HepG2 (cell line): ENCODE results near the gene EIF4E1B. TPM values are rescaled to one million over a fixed set of nuclear protein-coding genes. Genes with fewer than 3 reads are reported as not detected.

ENCODE experiments used
- ATAC-seq: fragments of 200-7000 bp; cut with Tn5 transposase; 3 replicates; pipeline ENCODE4 v1.9.1; 2020; ENCODE audit warnings: mild to moderate bottlenecking, moderate library complexity
- BruUV-seq: library from RNA; stranded (reverse); fragments of 400-500 nt; replicated peaks from 2 replicates; lab custom pipeline; 2021; lab: Mats Ljungman, UMichigan
- CTCF ChIA-PET: fragments of 300-600 bp; formaldehyde crosslinking; extraction: SDS; loops from one replicate; lab custom pipeline; 2021; ENCODE audit warnings: low total read pairs, inconsistent platforms, low intra/inter-chr PET ratio; lab: Yijun Ruan, JAX
- POLR2A ChIA-PET: fragments of 350-600 bp; sonication (Branson Sonifier 250); formaldehyde crosslinking; loops from one replicate; lab custom pipeline; 2020; ENCODE audit warnings: antibody characterized with exemption, inconsistent platforms; lab: Yijun Ruan, JAX
- DNase-seq: peaks from one replicate; pipeline ENCODE4 v3.0.0-alpha.2; 2015; ENCODE audit warnings: low spot score
- FAIRE-seq: peaks from 3 replicates; lab custom pipeline; 2011; peaks lifted over from hg19 to GRCh38; lab: Jason Lieb, UNC
- H2AFZ ChIP-seq: one replicate; pipeline ENCODE4 v1.6.1; 2011; ENCODE audit warnings: low read length, inconsistent platforms
- H3K27ac ChIP-seq: fragments of 300-600 bp; 3 replicates; pipeline ENCODE4 v1.8.0; 2011; ENCODE audit warnings: mixed run types, mild to moderate bottlenecking, mixed read lengths, low read length, inconsistent platforms; ENCODE audit not compliant: insufficient read depth; ENCODE audit errors: extremely low read length
- H3K27me3 ChIP-seq, 2 experiments: fragments of 200-600 bp in 1 of 2; 2 replicates in 1 of 2; 3 replicates in 1 of 2; pipeline versions ENCODE4 v1.6.0 to v1.8.0; 2011; ENCODE audit warnings: low read length in 2 of 2, mild to moderate bottlenecking in 2 of 2, moderate library complexity in 2 of 2, inconsistent platforms in 1 of 2; ENCODE audit not compliant: insufficient read depth in 2 of 2, control insufficient read depth in 1 of 2
- H3K36me3 ChIP-seq, 2 experiments: fragments of 200-600 bp in 1 of 2; replicated peaks in 1 of 2; 2 replicates in 1 of 2; 3 replicates in 1 of 2; pipeline versions ENCODE4 v1.5.1 to v1.8.0; 2011; ENCODE audit warnings: low read length in 2 of 2, inconsistent platforms in 1 of 2; ENCODE audit not compliant: insufficient read depth in 2 of 2, control insufficient read depth in 1 of 2
- H3K4me1 ChIP-seq: 2 replicates; pipeline ENCODE4 v1.5.1; 2012; ENCODE audit warnings: low read length, inconsistent platforms; ENCODE audit not compliant: insufficient read depth
- H3K4me2 ChIP-seq: 2 replicates; pipeline ENCODE4 v1.6.0; 2011; ENCODE audit warnings: low read depth, low read length, inconsistent platforms
- H3K4me3 ChIP-seq, 3 experiments: fragments of 200-600 bp in 1 of 3; sonication (generic), shearing (Covaris generic) in 1 of 3; replicated peaks in 1 of 3; 2 replicates each; pipeline ENCODE4 v1.5.1; 2011 to 2016; ENCODE audit warnings: low read length in 3 of 3, inconsistent platforms in 2 of 3, low read depth in 2 of 3, mild to moderate bottlenecking in 2 of 3, control low read depth in 1 of 3, mixed read lengths in 1 of 3; ENCODE audit not compliant: insufficient read depth in 1 of 3
- H3K79me2 ChIP-seq: one replicate; pipeline ENCODE4 v1.6.1; 2011; ENCODE audit warnings: low read length, inconsistent platforms; ENCODE audit not compliant: insufficient read depth
- H3K9ac ChIP-seq: 2 replicates; pipeline ENCODE4 v1.6.0; 2011; ENCODE audit warnings: mild to moderate bottlenecking, low read depth, low read length, inconsistent platforms; ENCODE audit not compliant: insufficient read depth
- H3K9me3 ChIP-seq: 2 replicates; pipeline ENCODE4 v1.5.1; 2012; ENCODE audit warnings: mild to moderate bottlenecking, low read length
- H4K20me1 ChIP-seq: 2 replicates; pipeline ENCODE4 v1.6.0; 2011; ENCODE audit warnings: inconsistent platforms, mild to moderate bottlenecking, low read length, moderate library complexity; ENCODE audit not compliant: insufficient read depth
- CREB1 ChIP-seq, 2 experiments: fragments of 450-650 bp in 1 of 2; IDR thresholded peaks; 2 replicates each; pipeline ENCODE4 v1.6.1; 2016 to 2017; ENCODE audit warnings: control low read depth in 1 of 2, mild to moderate bottlenecking in 1 of 2, missing compliant biosample characterization in 1 of 2, missing genetic modification characterization in 1 of 2
- FOXO4 ChIP-seq: sonication (generic); formaldehyde crosslinking; conservative IDR thresholded peaks from 2 replicates; pipeline ENCODE4 v1.8.1; 2023; ENCODE audit warnings: missing genetic modification reagents
- NFE2 ChIP-seq: sonication (generic); formaldehyde crosslinking; IDR thresholded peaks from 2 replicates; pipeline ENCODE4 v1.4.0; 2020; ENCODE audit warnings: missing genetic modification reagents
- PHF20 ChIP-seq: sonication (generic); formaldehyde crosslinking; IDR thresholded peaks from 2 replicates; pipeline ENCODE4 v1.5.0; 2020; ENCODE audit warnings: mild to moderate bottlenecking, missing genetic modification reagents
- SRSF4 ChIP-seq: fragments of 200-400 bp; formaldehyde crosslinking; IDR thresholded peaks from one replicate; pipeline ENCODE4 v1.6.1; 2018; ENCODE audit warnings: mild to moderate bottlenecking, low read depth, low read length, moderate library complexity; ENCODE audit not compliant: poor library complexity, severe bottlenecking
- ZFP37 ChIP-seq: sonication (generic); formaldehyde crosslinking; IDR thresholded peaks from 2 replicates; pipeline ENCODE4 v1.4.0; 2020; ENCODE audit warnings: missing genetic modification reagents, borderline replicate concordance
- ZNF143 ChIP-seq: sonication (generic); formaldehyde crosslinking; IDR thresholded peaks from 2 replicates; pipeline ENCODE4 v1.4.0; 2020; ENCODE audit warnings: missing genetic modification reagents
- ZNF280D ChIP-seq: sonication (generic); formaldehyde crosslinking; IDR thresholded peaks from 2 replicates; pipeline ENCODE4 v1.5.1; 2020; ENCODE audit warnings: mild to moderate bottlenecking, missing genetic modification reagents
- ZNF839 ChIP-seq: sonication (generic); formaldehyde crosslinking; IDR thresholded peaks from 2 replicates; pipeline ENCODE4 v1.4.0; 2020; ENCODE audit warnings: missing genetic modification reagents, mild to moderate bottlenecking, borderline replicate concordance
- WGBS: methylation state at CpG from one replicate; pipeline ENCODE4 v1.1.6; 2017; ENCODE audit warnings: low lambda C conversion rate; 5-methylcytosine and 5-hydroxymethylcytosine counted together
- in situ Hi-C: cut with HindIII; loops from 2 replicates; pipeline ENCODE4 v1.10.0; 2017; ENCODE audit warnings: low pct_unique_long_range_greater_than_20kb; ENCODE audit not compliant: extremely low pct_ligation_motif_present
- intact Hi-C: fragments of 100-400 bp; cut with micrococcal nuclease; formaldehyde crosslinking; loops from one replicate; pipeline ENCODE4 v1.10.0; 2022; ENCODE audit not compliant: unreplicated experiment
- polyA plus RNA-seq, 8 experiments: library from polyadenylated mRNA; depleted of rRNA in 3 of 8; stranded (reverse) in 7 of 8; unstranded in 1 of 8; fragments of >200 nt; fragmentation: Illumina TruSeq in 4 of 8; extraction: Trizol in 4 of 8; gene quantifications; 2 replicates each; pipeline versions ENCODE4 v1.2.1 to v1.2.3, GENCODE V29; 2011 to 2016; ENCODE audit warnings: low read depth in 4 of 8, missing spikeins in 1 of 8, mixed read lengths in 1 of 8; ENCODE audit not compliant: insufficient read depth in 1 of 8
- total RNA-seq, 5 experiments: library from RNA; depleted of rRNA; stranded (reverse); fragments of >200 nt; fragmentation: Illumina TruSeq; extraction: Trizol; gene quantifications; 2 replicates each; pipeline ENCODE4 v1.2.3, GENCODE V29; 2016; ENCODE audit warnings: low read depth in 1 of 5
- TF ChIP-seq, protein P1 (sequence below): sonication (generic); formaldehyde crosslinking; IDR thresholded peaks from 2 replicates; pipeline ENCODE4 v1.9.0; 2021; ENCODE audit warnings: missing genetic modification reagents, mild to moderate bottlenecking, borderline replicate concordance

The EIF4E1B gene
- total and polyA plus RNA-seq, 2 of the 13 experiments (the other 11 are each of a cell fraction or from before 2014, with no cell fraction given) = not detected

DNA sequence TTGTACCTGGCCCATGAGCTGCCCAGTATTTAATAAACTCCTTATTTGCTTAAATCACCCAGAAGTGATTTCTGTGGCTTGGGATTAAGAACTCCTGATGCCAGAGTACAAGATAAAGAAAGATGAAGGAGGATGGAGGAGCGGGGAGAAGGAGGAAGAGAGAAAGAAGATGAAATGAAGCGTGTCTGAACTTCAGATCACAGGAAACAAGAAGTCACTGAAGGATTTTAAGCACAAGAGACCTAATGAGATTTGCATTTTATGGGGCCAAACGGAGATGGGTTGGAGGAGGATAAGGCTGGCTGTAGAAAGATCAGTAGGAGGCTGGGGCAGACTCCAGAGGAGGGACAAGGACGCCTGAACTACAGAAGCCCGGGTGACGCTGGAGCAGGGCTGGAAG is 3.1 kb downstream of the EIF4E1B start (continued):
- TF ChIP-seq SRSF4 (no peak), PHF20 (CRISPR knock-in tag) (no peak), ZNF280D (CRISPR knock-in tag) (no peak), ZNF143 (CRISPR knock-in tag) (no peak), NFE2 (CRISPR knock-in tag) (no peak), ZFP37 (CRISPR knock-in tag) (no peak)
- TF ChIP-seq, protein P1, sequence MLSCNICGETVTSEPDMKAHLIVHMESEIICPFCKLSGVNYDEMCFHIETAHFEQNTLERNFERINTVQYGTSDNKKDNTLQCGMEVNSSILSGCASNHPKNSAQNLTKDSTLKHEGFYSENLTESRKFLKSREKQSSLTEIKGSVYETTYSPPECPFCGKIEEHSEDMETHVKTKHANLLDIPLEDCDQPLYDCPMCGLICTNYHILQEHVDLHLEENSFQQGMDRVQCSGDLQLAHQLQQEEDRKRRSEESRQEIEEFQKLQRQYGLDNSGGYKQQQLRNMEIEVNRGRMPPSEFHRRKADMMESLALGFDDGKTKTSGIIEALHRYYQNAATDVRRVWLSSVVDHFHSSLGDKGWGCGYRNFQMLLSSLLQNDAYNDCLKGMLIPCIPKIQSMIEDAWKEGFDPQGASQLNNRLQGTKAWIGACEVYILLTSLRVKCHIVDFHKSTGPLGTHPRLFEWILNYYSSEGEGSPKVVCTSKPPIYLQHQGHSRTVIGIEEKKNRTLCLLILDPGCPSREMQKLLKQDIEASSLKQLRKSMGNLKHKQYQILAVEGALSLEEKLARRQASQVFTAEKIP (CRISPR knock-in tag) = no peak

DNA sequence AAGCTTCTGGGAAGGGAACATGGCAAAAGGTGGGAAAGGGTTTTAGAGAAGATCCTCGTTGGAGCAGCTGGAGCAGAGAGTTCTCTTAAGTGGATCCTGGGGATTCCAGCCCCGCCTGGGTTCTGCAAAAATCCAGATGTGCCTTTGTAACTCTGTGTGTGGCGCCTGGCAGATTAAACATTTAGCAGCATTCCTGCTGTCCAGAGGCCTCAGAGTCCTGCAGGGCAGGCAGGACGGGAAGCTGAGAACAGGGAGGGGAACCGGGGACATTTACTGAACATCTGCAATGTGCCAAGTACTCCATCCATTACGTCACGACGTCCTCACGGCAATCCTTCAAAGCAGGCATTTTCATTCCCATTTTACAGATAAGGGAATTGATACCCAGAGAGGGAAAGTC is 6.0 kb downstream of the EIF4E1B start:
- TF ChIP-seq CREB1 (IDR thresholded peaks at IDR 0.05) (peak; percentile 72), CREB1 (CRISPR knock-in tag; IDR thresholded peaks at IDR 0.05) (no peak), ZNF839 (CRISPR knock-in tag) (no peak), FOXO4 (CRISPR knock-in tag) (no peak)
- TF ChIP-seq, all 625 proteins: peak for 1
- H3K4me1 ChIP-seq = no peaks in the 10 kb centered on the region
- no peak overlapping the region for H3K4me3 ChIP-seq
- H2AFZ ChIP-seq = no peak overlapping the region
- no peak overlapping the region for H3K27ac ChIP-seq
- in situ Hi-C loops (no loop called here), intact Hi-C loops (no loop called here)
- H3K4me2 ChIP-seq = no peak overlapping the region
- H4K20me1 ChIP-seq = no peaks in the 10 kb centered on the region
- WGBS = 3% methylated on average over 8 of the region's 9 CpGs
- no peaks in the 10 kb centered on the region for H3K79me2 ChIP-seq
- H3K9ac ChIP-seq = no peak overlapping the region
- POLR2A ChIA-PET = interaction anchor here (1.8 kb wide), 1 partner anchor 11 kb away, joined by 5 read pairs; the partner anchor contains the start of gene TSPAN17
- no peak for DNase-seq
- BruUV-seq = no TSS peak
- CTCF ChIA-PET = no interaction called here
- no peaks in the 10 kb centered on the region for H3K9me3 ChIP-seq
- FAIRE-seq = no peak
- ATAC-seq = no peak
- peaks cover 6 to 64% of the 10 kb centered on the region in 2 experiments for H3K27me3 ChIP-seq
- H3K36me3 ChIP-seq = no peaks in the 10 kb centered on the region
